Activated CD4-positive, CD25-positive, alpha-beta regulatory T cell treated with anti-CD3 and anti-CD28 coated beads, Interleukin-2, amount 50 U/mL, for 16 hours (primary cell): ENCODE data around the gene ATRNL1.
"Not testable (repeated sequence)": the region's sequence is repeated elsewhere in the genome, so short reads cannot be mapped to it uniquely, and the experiment has no call there.

ENCODE experiments used
- DNase-seq: peaks from one replicate; pipeline ENCODE4 v3.0.0-alpha.2; 2020; ENCODE audit warnings: low read depth, low spot score

The ATRNL1 gene

DNA sequence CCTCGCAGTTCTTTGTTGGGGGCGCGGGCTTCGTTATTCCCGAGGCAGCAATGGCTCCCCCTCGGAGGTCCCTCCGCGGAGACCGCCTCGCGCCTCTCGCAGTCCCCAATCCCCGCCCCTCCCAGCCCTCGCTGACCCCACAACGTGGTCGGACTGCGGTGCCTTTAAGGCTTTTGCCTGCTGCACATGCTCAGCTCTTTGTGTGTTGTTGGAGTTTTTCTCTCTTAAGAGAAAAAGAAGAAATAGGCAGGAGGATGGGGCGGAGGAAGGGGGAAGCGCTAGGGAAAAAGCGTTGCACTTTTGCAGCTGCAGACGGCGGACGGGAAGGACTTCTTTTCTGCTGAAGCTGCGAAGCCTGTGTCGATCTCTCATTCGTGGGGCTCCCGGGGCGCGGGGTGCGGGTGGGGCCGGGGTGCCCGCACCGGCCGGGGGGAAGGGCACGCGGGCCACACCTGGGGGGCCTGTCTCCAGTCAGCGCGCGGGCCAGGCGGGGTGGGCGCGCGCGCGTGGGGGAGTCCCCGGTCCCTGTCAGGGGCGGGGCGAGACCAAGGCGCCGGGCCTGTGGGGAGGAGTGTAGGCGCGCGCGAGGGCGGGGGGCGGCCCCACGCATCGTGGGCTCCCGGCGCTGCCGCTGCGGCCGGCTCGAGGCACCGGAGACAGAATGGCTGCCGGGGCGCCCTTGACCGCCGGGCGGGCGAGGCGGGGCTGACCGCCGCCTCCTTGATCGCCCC is 445 bp upstream of the ATRNL1 start:
- DNase-seq, result no peak

DNA sequence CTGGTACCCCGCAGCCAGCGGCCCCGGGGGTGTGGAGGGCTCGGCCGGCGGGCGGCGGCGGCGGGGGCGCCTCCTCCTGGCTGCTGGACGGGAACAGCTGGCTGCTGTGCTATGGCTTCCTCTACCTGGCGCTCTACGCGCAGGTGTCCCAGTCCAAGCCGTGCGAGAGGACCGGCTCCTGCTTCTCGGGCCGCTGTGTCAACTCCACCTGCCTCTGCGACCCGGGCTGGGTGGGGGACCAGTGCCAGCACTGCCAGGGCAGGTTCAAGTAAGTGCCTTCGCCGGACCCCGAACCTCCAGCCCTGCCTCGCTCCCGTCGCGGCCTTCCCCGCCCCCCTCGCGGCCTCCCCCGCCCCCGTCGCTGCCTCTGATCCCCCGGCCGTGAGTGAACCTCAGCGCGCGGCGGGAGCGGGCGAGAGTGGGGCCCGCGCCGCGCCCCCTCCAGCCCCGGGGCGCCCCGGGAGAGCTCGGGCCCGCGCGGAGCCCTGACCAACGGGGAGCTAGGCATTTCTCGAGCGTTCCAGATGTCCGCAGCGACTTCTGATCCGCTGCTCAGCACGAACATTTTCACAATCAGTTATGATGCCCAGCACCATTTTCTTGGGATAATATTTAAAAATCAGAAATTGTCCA is 727 bp downstream of the ATRNL1 start:
- no peak for DNase-seq

DNA sequence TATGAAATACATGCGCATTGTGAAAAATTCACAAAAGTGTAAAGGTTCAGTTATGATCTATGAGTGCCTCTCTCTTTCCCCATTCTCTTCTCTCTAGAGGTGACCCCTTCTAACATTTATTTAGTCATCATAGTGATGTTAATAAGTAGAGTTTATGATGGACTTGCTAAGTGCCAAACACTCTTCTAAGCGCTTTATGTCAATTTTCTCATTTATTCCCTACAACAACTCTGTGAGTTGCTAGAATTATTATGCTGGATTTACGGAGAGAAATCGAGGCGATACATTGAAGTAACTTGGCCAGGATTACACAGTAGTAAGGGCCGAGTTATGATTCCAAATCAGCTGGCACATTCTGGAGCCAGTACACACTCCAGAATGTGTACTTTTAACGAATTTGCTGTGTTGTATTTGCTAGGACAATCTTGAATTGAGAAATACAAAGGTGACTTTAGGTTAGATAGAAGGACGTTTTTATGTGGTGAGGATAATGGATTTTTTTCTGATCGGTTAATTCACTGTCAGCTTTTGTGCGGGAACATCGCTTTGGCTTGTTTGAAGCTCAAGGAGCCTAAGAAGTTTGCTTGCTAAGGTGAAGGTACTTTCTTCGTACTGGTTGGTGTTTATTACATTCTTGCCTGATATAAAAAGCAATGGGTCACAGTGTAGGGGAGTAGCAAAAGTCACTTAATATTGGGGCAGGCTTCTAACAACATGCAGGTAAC is 1.4 kb downstream of the ATRNL1 start:
- no peak for DNase-seq

- DNase-seq, result no peak
Observed at GRCh38 chr10:115095758-115096157, 2.6 kb downstream of the ATRNL1 start.

GRCh38 chr10:115103700-115104099 is 10.5 kb downstream of the ATRNL1 start:
- no peak for DNase-seq

DNA sequence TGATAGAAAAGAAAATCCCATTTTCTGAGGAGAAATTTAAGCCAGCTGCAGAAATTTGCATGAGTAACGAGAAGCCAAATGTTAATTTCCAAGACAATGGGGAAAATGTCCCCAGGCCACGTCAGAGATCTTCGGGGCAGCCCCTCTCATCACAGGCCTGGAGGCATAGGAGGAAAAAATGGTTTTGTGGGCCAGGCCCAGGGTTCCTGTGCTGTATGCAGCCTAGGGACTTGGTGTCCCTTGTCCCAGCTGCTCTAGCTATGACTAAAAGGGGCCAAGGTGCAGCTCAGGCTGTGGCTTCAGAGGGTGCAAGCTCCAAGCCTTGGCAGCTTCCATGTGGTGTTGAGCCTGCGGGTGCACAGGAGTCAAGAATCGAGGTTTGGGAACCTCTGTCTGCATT is 12.2 kb downstream of the ATRNL1 start:
- DNase-seq, result not testable (repeated sequence)

GRCh38 chr10:115107830-115108229 is 14.7 kb downstream of the ATRNL1 start:
- DNase-seq, result no peak

DNA sequence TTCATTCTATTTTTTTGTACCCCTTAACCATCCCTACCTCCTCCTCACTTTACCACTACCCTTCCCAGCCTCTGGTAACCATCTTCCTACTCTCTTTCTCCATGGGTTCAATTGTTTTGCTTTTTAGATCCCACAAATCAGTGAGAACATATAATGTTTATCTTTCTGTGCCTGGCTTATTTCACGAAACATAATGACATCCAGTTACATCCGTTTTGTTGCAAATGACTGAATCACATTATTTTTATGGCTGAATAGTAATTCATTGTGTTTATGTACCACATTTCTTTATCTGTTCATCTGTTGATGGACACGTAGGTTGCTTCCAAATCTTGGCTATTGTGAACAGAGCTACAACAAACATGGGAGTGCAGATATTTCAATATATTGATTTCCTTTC is 24.1 kb downstream of the ATRNL1 start:
- DNase-seq, result no peak

DNA sequence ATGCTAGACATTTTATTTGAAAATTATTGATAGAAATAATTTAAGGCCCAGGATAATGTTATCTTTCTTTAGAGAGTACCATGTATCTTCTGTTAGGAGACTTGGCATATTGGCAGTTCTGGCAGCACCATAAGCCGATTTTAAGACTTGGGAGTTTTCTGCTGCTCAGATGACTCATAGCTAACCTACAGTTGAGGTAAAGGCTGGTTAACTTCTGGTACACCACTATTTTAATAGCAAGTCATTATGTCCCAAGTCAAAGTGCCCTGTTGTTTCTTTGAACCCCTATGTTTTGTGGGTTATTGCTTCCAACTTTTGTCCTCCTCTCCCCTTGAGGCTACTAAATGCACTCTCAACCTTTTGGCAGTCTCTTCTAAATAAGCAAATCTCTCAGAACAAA is 25.2 kb downstream of the ATRNL1 start:
- DNase-seq, result no peak

DNA sequence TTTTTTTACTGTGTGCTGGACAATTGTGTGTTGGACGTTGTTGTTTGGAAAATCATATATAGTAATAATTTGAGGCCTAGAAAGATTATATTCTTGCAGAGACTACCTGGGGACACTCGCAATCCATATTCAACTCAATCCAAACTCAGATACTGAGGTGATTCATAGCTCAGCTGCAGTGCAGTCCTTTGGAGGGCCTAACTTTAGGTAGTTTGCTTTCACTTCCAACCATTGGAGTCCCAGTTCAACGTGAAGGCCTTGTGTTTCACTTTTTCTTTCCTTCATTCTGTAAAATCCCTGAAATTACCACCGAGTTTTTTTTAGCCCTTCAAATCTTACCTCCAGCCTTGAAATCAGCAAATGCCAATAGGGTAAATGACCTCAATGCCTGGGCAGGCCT is 32.3 kb downstream of the ATRNL1 start:
- DNase-seq, result no peak

- DNase-seq, result no peak
Observed at GRCh38 chr10:115129752-115130151, 36.6 kb downstream of the ATRNL1 start.

DNA sequence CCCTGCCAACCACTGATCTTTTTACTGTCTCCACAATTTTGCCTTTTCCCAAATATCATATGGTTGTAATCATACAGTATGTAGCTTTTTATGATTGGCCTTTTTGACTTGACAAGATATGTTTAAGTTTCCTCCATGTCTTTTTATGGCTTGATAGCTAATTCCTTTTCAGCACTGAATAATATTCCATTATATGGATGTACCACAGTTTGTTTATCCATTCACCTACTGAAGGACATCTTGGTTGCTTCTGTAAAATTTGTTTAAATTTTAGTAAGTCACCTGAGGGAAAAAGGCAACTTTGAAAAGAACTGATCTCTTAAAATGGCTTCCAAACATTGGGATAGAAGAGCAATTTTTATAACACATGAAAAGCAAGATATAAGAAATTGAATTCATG is 43.5 kb downstream of the ATRNL1 start:
- DNase-seq, result no peak

- no peak for DNase-seq
Observed at GRCh38 chr10:115141254-115141653, 48.1 kb downstream of the ATRNL1 start.

DNA sequence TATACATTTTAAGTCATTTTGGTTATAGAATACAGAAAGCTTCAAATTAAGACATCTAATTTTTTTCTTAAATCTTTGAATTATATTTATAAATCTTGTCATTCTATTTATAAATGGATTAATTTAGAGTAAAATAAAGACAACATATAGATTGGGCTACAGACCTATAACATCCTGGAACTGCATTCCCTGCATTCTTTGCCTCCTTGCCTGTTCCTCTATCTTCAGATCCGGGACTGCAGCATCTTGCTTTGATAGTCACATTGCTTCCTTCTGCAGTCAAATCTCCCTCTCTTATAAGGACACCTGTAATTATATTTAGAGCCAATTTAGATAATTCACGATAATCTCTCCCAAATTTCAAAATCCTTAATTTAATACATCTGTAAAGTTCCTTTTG is 64.2 kb downstream of the ATRNL1 start:
- DNase-seq, result no peak

GRCh38 chr10:115163129-115163528 is 70.0 kb downstream of the ATRNL1 start:
- no peak for DNase-seq

DNA sequence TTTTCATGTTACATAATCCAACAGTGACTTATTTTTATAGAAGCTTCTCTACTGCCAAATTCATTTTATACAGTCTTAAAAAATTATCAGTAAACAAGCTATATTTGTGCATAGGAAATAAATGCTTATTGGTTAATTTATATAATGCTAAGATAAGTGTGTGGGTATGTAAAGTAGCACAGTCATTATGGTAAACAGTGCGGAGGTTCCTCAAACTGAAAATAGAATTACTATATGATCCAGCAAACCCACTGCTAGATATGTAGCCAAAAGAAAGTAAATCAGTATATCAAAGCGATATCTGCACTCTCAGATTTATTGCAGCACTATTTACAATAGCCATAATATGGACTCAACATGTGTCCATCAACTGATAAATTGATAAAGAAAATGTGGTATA is 71.1 kb downstream of the ATRNL1 start:
- DNase-seq, result no peak

GRCh38 chr10:115167751-115168150 is 74.6 kb downstream of the ATRNL1 start:
- DNase-seq, result no peak

- DNase-seq, result no peak
Observed at GRCh38 chr10:115171392-115171960, 78.3 kb downstream of the ATRNL1 start.

- DNase-seq, result no peak
Observed at GRCh38 chr10:115173915-115174443, 80.8 kb downstream of the ATRNL1 start.

- DNase-seq, result not testable (repeated sequence)
Observed at GRCh38 chr10:115207276-115207675, 114.1 kb downstream of the ATRNL1 start.

DNA sequence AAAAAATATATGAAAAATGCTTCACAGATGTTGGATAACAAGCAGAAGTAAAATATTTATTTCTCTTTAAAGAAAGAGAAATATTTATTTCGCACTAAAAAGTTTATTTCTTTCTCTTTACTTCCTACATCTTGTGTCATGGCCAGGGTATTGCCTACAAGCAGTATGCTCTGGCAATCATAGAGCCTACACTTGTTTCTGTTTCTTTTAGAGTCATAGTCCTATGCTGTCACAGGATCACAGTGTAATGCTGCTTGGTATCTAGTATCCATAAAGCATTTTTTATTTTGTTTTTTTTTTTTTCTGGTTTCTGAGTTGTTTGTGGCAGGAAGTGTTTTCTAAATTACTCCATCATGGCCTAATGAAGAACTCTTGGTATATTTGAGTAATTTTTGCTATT is 116.0 kb downstream of the ATRNL1 start:
- no peak for DNase-seq

- no peak for DNase-seq
Observed at GRCh38 chr10:115214829-115215228, 121.7 kb downstream of the ATRNL1 start.
